ENCODE results near the gene CMIP.

DNA sequence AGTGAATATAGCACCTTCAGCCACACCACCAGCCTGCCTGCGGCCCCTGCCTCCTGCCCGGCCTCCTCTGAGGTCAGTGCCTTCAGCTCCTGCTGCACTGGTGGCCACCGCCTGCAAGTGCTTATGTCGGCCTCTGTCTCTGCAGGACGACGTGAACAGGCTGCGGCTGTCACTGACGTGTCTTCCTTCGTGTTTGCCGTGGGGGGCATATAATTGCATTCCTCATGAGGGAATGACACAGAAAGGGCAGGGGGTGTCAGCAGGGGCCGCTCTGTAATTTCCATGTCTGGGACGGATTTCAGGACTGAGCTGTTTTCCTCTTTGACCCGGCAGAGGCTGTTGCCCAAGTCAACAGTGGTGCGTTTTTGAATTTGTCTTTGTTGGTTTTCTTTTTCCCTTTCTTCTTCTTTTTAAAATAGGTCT lies 28.5 kb downstream of the CMIP start:
- TF ChIP-seq, protein P1, sequence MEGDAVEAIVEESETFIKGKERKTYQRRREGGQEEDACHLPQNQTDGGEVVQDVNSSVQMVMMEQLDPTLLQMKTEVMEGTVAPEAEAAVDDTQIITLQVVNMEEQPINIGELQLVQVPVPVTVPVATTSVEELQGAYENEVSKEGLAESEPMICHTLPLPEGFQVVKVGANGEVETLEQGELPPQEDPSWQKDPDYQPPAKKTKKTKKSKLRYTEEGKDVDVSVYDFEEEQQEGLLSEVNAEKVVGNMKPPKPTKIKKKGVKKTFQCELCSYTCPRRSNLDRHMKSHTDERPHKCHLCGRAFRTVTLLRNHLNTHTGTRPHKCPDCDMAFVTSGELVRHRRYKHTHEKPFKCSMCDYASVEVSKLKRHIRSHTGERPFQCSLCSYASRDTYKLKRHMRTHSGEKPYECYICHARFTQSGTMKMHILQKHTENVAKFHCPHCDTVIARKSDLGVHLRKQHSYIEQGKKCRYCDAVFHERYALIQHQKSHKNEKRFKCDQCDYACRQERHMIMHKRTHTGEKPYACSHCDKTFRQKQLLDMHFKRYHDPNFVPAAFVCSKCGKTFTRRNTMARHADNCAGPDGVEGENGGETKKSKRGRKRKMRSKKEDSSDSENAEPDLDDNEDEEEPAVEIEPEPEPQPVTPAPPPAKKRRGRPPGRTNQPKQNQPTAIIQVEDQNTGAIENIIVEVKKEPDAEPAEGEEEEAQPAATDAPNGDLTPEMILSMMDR (IDR thresholded peaks at IDR 0.05) = no peak
- TF ChIP-seq POLR2A (IDR thresholded peaks at IDR 0.05) = no peak
